HG02884 (cell line): ENCODE results near the gene SDK2.
A peak's percentile ranks its signal among the peaks of the same experiment; 100 is the strongest.

Experiments
- ATAC-seq: cut with Tn5 transposase; IDR thresholded peaks from one replicate; pipeline ENCODE4 v1.9.1; 2021; ENCODE audit warnings: mild to moderate bottlenecking, moderate library complexity; ENCODE audit not compliant: unreplicated experiment

SDK2 gene

DNA sequence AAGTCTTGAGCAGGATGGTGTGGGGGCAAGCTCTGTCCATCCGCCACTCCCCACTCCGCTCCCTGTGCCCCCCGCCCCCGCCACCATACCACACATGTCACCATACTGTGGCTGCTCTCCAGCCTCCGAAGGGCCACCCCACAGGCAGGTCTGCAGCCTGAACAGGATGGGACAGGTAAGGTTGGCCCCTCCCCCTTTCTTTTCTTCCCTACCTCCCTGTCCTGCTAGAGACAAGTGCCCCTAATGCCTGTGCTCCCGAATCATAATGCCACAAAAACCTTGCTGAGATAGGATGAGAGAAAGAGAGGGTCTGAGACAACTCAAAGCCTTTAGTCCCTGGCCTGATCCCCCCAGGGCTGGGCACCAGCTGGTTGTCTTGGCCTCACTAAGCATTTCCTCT lies 84.7 kb downstream of the SDK2 start:
- ATAC-seq, result no peak

DNA sequence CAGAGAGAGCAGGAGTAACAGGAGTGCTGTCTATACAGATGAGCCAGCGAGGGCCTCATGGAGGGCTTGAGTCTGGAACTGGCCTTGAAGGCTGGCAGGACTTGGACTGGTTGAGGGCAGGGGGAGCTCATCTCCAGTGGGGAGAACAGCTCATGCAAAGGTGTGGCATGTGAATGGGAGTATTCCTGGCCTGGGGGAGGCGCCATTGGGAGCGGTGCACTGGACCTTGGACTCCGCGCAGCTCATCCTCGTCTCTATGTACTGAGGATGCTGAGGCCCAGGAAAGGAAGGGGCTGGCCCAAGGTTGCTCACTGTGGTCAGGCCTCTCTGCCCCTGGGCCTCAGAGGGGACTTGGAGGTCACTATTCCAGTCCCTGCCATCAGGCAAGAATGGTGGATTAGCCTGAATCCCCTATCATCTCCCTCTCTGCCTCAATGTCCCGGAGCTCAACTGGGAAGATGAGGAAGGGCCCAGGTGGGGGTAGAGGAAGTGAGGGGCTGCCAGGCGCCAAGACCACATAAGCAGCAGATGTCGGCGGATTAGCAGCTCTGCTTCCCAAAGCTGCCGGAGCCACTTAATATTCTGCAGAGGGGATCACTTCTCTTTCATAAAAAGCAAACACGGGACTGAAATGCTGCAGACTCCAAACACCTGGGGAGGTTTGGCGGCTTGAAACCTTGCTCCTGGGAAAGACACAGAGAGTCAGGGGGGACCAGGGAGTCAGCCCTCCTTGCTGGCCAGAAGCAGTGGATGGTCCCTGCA lies 88.9 kb downstream of the SDK2 start:
- ATAC-seq, result no peak

DNA sequence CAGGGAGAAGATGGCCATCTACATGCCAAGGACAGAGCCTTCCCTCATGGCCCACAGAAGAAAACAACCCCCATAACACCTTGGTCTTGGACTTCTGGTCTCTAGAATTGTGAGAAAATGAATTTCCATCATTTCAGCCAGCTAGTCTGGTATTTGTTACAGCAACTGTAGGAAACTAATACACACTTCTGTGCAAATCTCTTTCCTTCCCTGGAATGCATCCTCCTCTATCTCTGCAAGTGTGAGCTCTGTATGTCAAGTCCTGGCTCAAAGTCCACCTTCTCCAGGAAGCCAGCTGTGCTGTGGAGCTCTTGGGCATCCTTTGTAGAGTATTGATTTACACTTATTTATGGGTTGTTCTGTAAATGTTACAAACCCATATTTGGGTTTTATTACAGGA lies 89.7 kb downstream of the SDK2 start:
- no peak for ATAC-seq

DNA sequence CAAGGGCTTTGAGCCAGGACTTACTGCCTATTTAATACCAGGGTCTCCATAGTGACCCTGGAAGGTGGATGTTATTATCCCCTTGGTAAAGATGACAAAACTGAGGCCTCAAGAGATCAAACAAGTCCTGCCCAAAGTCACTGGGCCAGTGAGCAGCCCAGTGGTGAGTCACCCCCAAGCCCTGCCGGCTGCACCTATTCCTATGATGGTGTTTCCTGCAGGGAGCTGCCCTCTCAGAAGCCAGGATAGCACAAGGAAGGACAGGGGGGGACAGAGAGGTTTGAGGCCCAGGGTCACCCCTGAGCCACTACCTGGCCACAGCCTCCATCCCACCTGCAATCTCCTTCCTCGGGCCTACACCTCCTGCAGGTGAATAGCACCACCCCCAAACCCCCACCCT lies 90.9 kb downstream of the SDK2 start:
- no peak for ATAC-seq

DNA sequence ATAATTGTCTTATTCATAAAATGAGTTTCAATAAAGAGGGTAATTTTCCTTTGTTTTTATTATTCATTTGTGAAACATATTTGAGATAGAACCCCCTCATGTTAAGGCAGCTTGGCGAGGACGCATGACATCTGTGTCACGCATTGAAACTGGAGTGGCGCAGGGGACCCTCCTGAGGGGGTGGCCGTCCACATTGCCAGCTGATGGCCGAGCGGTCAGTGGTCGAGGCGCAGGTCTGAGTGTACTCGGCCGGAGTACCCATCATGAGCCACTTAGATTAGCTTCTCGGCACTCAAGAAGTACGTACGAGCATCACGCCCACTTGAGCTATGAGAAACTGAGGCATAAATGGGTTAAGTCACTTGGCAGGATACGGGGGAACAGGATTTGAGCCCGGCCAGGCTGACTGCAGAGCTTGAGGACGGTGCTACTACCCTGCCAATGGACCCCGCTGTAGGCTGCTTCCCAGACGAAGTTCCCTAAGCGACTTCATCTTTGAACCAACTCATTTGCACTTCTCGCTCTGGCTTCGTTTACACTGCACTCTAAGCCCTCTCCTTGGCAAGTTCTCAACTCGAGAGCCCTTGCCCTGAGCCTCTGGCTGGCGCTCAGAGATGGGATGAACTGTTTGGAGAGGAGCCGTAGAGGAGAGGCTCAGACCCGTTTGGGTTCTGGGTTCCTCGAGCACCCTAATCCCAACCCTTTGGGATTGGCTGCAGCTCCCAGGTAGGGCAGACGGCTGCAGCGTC lies 91.8 kb downstream of the SDK2 start:
- no peak for ATAC-seq

DNA sequence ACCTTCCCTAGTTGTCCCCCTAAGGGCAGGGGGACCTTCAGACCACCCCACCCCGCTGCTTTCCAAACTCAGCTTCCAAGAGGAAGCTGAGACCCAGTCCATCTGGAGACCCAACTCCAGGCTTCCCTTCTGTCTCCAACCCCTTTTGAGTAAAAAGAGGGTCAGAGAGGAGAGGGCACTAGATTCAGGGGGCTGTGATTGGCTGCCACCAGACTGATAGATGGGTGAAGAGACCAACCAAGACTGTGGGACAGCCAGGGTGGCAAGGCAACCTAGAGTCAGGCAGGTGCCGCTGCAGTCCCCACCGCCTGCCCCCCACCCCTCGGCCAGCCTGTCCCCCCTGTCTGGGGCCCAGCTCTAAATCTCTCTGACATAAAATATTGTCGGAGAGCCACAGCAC lies 92.5 kb downstream of the SDK2 start:
- ATAC-seq, result no peak

DNA sequence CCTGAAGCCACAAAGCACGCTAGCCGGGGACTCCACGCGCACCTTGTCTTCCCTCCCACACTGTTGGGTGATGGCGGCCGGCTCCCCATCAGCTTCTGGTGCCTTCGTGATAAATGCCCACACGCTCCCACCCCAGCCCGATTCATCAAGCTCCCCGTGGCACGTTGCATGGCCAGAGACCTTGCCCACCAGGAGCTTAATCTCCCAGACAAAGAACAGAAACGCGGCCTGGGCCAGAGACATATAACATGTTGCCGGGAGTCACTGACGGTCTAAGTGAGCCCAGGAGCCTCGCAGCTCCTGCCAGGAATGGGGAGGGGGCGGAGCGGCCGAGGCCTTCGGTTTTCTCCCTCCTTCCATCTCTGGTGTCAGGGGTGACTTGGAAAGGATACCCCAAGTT lies 93.1 kb downstream of the SDK2 start:
- no peak for ATAC-seq

DNA sequence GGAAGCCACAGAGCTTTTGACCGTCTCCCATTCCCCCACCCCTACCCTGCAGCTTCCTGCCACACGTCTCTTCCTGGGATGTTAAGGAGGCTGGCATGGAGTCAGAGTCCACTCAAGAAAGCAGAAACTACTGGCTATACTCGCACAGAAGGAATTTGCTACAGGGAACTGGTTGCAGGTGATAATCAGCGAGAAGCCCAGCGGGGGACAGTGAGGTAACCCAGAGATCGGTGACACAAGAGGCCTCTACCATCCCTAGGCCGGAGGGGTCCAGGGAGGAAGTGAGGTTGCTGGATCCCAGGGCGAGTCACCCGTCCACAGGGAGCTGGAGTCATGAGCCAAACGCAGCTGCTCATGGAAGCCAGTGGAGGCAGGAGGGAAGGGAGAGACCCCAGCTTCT lies 93.7 kb downstream of the SDK2 start:
- no peak for ATAC-seq

DNA sequence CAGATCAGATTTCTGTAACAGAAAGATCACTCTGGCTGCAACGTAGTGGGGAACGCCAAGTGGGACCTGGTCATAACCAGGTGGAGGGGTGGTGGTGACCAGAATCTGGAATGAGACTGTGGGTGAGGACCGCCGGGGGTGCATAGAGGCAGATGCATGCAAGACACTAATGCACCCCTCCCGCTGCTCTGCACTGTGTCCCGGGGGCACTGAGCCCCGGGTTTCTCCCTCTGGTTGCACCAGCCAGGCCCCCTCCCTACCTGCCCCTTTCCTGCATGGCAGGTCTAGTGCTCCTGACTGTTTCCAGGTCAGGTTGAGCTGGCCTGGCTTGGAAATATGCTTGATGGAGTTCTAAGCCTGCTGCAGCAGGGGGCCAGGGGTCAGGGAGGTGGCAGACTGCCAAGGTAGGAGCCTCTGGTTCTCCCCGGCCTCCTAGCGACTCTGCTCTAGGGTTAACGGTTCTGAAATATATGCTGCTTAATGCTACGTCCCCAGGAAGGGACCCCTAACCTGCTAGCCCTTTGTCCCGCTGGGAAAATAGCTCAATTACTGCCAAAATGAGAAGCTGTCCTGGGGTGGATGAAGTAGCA lies 94.3 kb downstream of the SDK2 start:
- no peak for ATAC-seq

DNA sequence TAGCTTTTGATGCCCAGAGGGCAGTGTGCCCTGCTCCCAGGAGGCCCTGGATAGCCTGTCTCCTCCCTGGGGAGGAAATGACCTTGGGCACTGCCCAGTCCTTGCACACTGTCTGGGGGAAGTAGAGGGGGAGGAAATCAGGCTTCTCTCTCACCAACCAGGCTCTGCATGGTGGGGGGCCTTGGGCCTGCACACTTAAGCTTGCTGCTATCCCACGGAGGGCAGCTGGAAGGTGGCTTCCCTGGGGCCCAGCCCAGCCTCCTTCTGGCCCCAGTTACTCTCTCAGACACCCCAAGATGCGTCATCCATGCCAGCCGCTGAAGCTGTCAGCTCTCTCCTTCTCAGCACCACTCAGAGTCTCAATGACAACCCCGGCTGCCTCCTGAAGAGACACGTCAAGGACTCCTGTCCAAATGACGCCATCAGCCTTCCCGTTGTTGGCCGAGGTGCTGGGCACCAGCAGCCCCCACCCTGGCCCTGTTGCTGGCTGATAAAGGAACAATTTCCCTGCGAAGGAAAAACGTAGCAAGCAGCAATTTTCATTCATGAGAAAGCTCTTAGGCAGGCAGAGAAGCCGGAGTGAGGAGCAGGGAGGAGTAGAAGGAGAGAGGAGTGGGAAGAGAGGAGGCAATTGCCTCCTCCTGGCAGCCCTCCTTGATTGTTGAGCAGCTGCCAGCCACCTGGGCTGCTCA lies 95.5 kb downstream of the SDK2 start:
- no peak for ATAC-seq

DNA sequence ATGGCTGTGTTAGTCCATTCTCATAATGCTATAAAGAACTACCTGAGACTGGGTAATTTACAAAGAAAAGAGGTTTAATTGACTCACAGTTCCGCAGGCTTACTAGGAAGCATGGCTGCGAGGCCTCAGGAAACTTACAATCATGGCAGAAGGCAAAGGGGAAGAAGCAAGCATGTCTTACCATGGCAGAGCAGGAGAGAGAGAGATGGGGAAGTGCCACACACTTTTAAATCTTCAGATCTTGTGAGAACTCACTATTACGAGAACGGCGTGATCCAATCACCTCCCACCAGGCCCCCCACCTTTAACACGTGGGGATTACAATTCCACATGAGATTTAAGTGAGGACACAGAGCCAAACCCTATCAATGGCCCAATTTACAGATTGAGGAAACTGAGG lies 96.5 kb downstream of the SDK2 start:
- ATAC-seq, result no peak

DNA sequence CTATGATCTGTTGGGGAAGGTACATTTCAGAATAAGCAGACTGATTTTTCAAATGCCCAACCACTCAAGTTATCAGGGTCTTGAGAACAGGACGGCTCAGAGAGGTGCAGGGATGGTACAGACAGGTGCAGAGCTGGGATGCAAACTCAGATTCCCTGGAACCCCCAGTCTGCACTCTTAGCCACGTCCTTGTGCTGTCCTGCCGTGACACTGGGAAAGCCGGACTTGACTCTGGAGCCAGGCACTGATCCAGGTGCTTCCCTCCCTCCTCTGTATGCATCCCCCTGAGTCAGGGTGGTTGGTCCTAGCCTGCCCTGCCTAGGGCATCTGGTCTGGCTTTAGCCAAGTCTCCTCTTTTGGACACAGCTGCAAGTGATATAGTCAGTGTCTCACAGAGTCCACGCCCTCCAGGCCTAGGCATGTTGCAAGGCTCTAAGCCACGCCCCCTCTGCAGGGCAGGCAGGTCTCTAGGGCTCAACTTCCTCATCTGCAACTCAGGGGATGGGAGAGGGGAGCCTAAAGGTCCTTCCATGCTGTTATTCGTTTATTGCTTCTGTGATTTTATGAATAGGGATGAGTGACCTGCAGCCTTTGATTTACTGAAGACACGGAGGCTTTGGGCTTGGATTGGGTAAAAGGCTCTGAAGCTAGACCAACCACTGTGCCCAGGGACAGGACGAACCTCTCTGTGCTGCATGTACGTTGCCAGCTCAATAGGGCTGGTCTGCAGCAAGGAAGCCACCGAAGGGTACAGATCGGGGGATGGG lies 97.3 kb downstream of the SDK2 start:
- ATAC-seq, result peak; percentile 59

DNA sequence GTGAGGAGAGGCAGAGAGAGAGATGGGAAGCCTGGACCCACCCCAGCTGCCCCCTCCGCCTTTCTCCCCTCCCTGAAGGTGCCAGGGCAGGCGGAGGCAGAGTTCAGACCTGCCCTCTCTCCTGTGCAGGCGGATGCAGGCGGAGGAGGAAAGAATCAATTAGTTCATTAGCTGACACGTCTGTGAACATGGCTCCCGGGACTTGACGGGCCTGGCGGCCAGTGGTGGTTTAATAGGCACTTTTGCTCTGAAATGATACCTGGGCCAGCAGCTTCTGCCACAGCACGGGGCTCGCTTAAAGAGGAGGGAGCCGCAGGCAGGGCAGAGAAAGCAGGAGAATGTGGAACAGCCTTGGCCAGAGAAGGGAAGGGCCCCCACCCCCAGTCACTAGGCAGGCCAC lies 98.1 kb downstream of the SDK2 start:
- no peak for ATAC-seq

DNA sequence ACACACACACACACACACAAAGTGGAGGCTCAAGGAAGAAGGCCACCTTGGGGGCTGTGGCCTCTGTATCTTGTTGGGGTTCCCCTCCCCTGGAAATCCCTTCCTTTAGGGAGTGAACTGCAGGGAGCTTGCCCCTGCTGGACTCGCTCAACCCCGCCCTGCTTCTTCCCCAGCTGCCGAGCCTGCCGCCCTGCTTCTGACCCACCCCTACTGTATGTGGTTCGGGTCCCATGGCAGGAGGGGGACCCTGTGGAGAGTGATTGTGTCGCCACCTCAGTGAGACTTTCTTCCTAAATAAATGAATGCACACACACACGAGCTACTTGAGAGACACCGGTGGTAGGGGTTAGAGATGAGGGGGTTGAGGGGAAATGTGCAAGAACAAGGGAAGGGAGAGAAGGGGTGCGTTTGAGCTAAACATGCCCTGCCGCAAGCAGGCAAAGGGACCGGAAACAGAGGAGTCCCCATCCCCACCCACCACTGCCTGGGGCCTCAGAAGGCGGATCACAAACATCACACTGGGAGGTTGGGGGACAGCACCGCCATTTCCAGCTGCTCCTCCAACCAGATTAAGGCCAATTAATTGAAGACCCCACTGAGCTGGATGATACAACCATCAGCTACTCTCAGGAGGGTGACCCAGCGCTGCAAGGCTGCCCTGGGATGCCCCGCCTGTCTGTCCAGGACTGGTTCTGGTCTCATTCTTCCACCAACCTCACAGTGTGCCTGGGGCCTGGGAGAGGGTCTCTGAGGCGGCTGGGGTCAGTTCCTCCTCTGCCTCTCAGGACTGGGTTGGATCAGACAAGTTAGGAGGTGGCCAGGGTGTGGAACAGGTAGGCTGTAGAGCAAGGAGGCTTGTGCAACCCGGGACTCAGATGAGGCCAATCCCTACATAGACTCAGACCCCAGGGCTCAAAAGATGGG lies 98.9 kb downstream of the SDK2 start:
- no peak for ATAC-seq

DNA sequence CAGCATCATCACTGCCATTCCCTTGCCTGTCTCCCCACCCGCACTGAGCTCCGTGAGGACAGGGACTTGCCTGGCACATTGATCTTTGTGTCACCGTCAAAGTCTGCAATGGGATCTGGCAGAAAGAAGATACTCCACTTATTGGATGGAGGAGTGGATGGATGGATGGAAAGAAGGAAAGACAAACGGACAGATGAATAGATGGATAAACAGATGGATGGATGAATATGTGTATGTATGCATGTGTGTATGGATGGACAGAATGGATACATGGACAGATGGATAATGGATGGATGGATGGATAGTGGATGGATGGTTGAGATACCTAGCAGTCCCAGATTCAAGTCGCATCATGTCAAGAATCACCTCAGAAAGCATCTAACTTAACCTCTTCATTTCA lies 99.9 kb downstream of the SDK2 start:
- ATAC-seq, result no peak

DNA sequence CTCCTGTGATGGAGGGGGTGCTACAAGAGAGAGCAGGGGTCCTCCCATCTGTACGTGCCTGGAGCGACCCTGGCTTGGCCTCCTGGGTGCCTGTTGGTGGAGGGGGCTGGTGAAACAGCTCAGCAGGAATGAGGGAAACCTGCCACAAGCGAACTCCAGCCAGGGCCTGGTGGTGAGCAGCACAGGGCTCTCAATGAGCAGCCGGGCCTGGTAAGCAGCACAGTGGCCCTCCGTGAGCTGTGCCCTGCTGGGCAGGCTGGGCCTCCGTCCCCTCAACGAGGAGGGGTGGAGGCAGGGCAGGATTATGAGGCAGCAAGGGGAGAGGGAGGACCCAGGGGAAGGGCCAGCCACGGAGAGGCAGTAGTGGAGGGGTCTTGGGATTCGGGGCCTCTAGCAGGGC lies 101.9 kb downstream of the SDK2 start:
- no peak for ATAC-seq

DNA sequence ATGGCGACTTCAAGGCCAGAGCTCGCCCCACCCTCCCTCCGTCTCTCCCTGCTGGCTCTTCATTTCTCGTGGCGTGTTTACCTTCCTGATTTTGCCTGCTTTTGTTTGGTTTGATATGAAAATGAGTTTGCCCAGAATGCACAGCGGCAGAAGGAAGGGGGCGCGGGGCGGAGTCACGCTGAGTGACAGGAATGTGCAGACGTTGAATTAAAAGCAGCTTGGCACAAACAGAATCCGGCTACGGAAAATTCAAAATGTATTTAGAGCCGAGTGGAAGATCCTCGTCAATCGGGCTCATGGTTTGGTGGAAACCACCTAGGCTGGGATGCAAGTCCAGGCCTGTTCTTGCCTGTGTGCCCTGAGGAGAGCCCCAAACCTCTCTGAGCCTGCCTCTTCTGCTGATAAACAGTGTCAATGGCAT lies 102.7 kb downstream of the SDK2 start:
- ATAC-seq, result no peak

DNA sequence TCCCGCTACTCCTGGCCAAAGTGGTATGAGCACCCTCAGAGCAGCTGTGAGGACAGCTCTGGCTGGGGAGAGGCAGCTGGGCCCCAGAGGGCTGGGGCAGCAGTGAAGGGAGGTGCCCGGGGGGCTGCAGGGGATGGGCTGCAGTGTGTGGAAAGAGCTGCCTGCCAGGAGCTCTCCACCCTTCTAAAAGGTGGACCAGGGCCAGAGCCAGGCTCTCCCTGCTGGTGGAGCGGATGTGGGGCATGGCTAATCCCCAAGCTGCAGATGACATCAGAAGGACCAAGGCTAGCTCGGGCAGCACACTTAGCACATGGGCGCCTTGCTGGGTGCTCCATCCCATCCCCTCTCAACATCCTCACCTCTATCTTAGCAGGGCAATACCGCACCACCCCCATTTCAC lies 103.1 kb downstream of the SDK2 start:
- no peak for ATAC-seq

DNA sequence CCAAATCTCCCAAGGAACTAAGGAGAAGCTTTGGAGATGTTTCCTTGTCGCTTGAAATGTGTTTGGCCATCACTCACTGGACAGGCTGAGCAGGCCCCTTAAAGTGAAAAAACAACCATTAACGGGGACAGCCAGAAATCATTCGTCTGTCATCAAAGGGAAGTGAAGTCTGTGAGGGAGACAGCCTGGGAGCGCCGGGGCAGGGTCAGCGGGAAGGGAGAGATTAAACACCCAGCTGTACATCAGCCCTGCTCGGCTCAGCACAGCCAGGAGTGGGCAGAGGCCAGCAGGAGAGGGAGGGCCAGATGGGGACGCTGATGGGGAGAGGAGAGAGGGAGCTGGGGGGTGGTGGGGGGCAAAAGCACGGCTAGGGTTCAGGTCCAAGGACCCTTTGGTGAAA lies 105.1 kb downstream of the SDK2 start:
- no peak for ATAC-seq

DNA sequence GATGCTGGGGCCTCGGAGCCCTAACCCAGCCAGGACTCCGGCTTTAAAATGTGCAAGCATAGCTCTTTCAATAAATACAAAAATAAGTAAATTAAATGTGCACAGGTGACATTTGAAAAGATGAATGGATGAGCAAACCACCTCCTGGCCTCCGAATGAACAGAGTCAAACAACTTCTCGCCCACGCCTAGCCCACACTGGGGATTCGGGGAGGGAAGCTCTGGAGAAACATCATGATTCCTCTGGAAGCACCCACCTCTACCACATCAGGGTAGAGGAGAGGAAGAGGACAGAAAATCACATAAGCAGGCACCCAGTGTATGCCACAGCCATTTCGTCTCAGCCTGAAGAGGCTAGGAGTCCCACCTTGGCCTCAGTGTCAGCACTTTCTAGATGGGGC lies 105.8 kb downstream of the SDK2 start:
- ATAC-seq, result no peak
